Peyer's patch (tissue), 4 donors: Measurements from ENCODE around the gene LANCL3. TPM values are rescaled to one million over a fixed set of nuclear protein-coding genes. Genes with fewer than 3 reads are reported as not detected.

Experiments used
- DNase-seq, 3 donors: peaks; one replicate each; pipeline ENCODE4 v3.0.0-alpha.2; 2017 to 2019
- H3K27ac ChIP-seq, 4 donors: fragments of 200-600 bp; sonication (generic); one replicate each; pipeline ENCODE4 v1.5.1; 2016 to 2019
- H3K27me3 ChIP-seq, 2 donors: fragments of 200-600 bp; sonication (generic); one replicate each; pipeline ENCODE4 v1.5.1; 2019
- H3K36me3 ChIP-seq, 3 donors: fragments of 200-600 bp; sonication (generic); one replicate each; pipeline ENCODE4 v1.5.1; 2016 to 2019
- H3K4me1 ChIP-seq, 4 donors: fragments of 200-600 bp; sonication (generic); one replicate each; pipeline ENCODE4 v1.5.1; 2016 to 2019
- H3K4me3 ChIP-seq, 4 donors: fragments of 200-600 bp; sonication (generic); 1 replicate in 3 of 4; 2 replicates in 1 of 4; pipeline ENCODE4 v1.5.1; 2016 to 2019; ENCODE audit warnings: mild to moderate bottlenecking in 1 of 4
- H3K9me3 ChIP-seq, 4 donors: fragments of 200-600 bp; sonication (generic); one replicate each; pipeline ENCODE4 v1.5.1; 2016 to 2019; ENCODE audit warnings: mild to moderate bottlenecking in 1 of 4
- POLR2A ChIP-seq, 2 donors: fragments of 450-650 bp; IDR thresholded peaks; one replicate each; pipeline ENCODE4 v1.5.1; 2017; ENCODE audit warnings: antibody characterized with exemption in 2 of 2, mild to moderate bottlenecking in 2 of 2, moderate library complexity in 2 of 2
- total RNA-seq, 4 donors: library from RNA; depleted of rRNA; stranded (reverse); fragments of >200 nt; gene quantifications; one replicate each; pipeline ENCODE4 v1.1.0, GENCODE V29; 2016
- TF ChIP-seq, protein P1 (sequence below), 6 experiments: fragments of 450-650 bp in 4 of 6; fragments of 200-600 bp in 2 of 6; sonication (generic) in 1 of 6; IDR thresholded peaks; one replicate each; pipeline ENCODE4 v1.5.1; 2017 to 2019; ENCODE audit warnings: antibody characterized with exemption in 6 of 6, mild to moderate bottlenecking in 3 of 6, moderate library complexity in 1 of 6

LANCL3 gene
- total RNA-seq, 4 donors from 2014 or later = 0.28 to 3.4 (median 0.88) TPM; not detected in 1

DNA sequence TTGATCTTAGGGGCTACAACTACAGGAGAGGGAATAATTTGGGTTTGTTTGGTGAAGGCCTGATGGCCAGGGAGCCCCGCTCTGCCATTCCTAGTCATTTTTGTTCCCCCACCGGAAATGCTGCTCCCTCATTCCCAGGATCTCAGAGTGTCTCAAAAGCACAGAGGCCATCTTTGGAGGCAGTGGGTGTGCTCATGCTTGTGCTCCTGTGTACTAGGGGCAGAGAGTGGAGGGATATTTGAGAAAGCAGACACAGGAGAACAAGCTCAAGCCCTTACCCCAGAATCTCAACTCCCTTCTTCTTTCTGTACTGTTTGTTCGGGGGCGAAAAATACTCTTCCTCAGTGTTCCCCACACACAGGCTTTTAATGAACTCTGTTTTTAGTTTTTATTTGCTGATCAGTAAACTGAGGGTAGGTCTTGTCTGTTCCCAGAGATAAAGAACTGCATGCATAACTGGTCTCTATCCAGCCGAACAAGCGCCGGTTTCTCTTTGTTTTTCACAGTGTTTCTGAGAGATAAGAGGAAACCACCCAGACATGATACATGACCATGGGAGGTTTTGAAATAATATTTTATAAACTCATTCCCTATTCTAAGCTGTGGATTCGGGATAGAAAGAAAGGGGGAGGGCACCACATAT is 81.2 kb downstream of the LANCL3 start:
- Histone ChIP-seq H3K27me3 (no peaks in the 10 kb centered on the region), H3K9me3 (no peaks in the 10 kb centered on the region), H3K4me1 (no peaks in the 10 kb centered on the region), H3K4me3 (no peak overlapping the region), H3K36me3 (no peaks in the 10 kb centered on the region), H3K27ac (no peak overlapping the region)
- no peak for TF ChIP-seq POLR2A (IDR thresholded peaks at IDR 0.05)
- TF ChIP-seq, protein P1, sequence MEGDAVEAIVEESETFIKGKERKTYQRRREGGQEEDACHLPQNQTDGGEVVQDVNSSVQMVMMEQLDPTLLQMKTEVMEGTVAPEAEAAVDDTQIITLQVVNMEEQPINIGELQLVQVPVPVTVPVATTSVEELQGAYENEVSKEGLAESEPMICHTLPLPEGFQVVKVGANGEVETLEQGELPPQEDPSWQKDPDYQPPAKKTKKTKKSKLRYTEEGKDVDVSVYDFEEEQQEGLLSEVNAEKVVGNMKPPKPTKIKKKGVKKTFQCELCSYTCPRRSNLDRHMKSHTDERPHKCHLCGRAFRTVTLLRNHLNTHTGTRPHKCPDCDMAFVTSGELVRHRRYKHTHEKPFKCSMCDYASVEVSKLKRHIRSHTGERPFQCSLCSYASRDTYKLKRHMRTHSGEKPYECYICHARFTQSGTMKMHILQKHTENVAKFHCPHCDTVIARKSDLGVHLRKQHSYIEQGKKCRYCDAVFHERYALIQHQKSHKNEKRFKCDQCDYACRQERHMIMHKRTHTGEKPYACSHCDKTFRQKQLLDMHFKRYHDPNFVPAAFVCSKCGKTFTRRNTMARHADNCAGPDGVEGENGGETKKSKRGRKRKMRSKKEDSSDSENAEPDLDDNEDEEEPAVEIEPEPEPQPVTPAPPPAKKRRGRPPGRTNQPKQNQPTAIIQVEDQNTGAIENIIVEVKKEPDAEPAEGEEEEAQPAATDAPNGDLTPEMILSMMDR (IDR thresholded peaks at IDR 0.05) = no peak
- no peak for DNase-seq

DNA sequence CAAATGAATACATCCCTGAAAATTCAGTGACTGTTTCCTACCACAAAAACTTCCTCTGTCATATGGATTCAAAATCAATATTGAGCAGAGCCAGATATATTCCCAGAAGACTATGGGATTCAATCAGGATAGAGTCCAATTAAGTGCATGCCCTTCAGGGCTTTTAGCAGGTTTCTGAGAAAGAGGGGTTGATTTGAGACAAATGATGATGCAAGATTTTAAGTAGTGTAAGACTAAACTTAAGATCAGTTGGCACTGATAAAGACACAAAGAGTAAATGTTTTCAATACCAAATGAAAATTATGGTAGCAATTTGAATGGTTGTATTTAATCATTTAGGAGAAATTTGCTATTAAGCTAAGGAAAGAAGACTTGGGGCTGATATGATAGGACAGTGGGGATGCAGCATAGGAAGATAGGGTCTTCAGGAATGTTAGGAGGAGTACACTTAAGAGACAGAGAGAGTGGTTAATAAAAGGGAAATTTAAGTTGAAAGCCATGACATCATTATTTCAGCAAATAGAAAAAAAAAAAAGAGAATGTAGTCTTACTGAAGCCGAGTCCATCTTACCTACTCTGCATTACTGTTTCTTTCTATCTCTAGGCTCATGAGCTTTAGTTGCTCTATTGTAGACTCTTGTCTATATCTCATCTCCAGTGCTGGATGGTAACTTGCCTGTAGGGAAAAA is 82.1 kb downstream of the LANCL3 start:
- Histone ChIP-seq H3K4me3 (no peak overlapping the region), H3K9me3 (no peaks in the 10 kb centered on the region), H3K36me3 (no peaks in the 10 kb centered on the region), H3K27ac (no peak overlapping the region), H3K27me3 (no peaks in the 10 kb centered on the region), H3K4me1 (no peaks in the 10 kb centered on the region)
- TF ChIP-seq, protein P1 (IDR thresholded peaks at IDR 0.05) = no peak
- no peak for TF ChIP-seq POLR2A (IDR thresholded peaks at IDR 0.05)
- no peak for DNase-seq

DNA sequence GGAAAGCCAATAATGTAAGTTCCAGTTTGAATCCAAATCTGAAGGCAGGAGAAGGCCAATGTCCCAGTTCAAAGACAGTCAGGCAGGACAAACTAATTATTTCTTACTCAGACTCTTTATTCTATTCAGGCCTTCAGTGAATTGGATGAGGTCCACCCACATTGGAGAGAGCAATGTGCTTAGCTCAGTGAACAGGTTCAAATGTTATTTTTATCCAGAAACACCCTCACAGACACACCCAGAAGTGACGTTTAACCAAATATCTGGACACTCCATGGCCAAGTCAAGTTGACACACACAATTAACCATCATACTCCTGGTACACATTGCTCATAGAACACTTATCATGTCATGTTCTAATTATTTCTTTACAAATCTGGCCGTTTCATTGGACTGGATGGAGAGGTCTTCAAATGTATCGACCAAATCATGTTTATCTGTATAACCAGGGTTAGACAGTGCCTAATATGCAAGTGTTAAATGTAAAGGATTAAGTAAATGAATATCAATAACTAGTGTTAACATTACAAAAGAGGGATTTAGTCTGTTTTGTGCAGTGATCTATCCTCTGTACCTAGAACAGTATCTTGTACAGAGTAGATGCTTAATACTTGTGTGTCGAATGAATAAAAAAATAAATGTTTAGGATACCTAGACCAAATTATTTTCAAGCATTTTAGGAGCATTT is 87.0 kb downstream of the LANCL3 start:
- no peaks in the 10 kb centered on the region for H3K36me3 ChIP-seq
- no peaks in the 10 kb centered on the region for H3K4me1 ChIP-seq
- TF ChIP-seq, protein P1 (IDR thresholded peaks at IDR 0.05) = no peak
- TF ChIP-seq POLR2A (IDR thresholded peaks at IDR 0.05) = no peak
- H3K9me3 ChIP-seq = no peaks in the 10 kb centered on the region
- H3K27me3 ChIP-seq = no peaks in the 10 kb centered on the region
- H3K4me3 ChIP-seq = no peak overlapping the region
- no peak overlapping the region for H3K27ac ChIP-seq
- no peak for DNase-seq

DNA sequence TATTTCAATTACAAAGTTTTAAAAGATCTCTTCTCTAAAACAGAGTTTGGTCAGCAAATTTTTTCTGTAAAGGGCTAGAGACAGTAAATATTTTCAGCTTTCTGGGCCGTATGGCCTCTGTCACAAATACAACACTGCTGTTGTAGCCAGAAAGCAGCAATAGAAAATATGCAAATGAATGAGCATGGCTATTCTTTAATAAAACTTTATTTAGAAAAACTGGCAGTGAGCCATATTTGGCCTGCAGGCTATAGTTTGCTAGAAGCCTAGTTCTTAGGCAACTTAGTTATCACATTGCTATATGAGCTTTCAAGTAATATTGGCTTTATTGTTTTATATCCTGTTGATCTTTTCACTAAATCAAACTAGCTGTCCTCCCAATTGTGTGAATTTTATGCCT is 87.6 kb downstream of the LANCL3 start:
- no peaks in the 10 kb centered on the region for H3K27me3 ChIP-seq
- DNase-seq = no peak
- no peaks in the 10 kb centered on the region for H3K36me3 ChIP-seq
- no peak overlapping the region for H3K4me3 ChIP-seq
- TF ChIP-seq, protein P1 (IDR thresholded peaks at IDR 0.05) = no peak
- no peak for TF ChIP-seq POLR2A (IDR thresholded peaks at IDR 0.05)
- H3K27ac ChIP-seq = no peak overlapping the region
- H3K9me3 ChIP-seq = no peaks in the 10 kb centered on the region
- H3K4me1 ChIP-seq = no peaks in the 10 kb centered on the region

DNA sequence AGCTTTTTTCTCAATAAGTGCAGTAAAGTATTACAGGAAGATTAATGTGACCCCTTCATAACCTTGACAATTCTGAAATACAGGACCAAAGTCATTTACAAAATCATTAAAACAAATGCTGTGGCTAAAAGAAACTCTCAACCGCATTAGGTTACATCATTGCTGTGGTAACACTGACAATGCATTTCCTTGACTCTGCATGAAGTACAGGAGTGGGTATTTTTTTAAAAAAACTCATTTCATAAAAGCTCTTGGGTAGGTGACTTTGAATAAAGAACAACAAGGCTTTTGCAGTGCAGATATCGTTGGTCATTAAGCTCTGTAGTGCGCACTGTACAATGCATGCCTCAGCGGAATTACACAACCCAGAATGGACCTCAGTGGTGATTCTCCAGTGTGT is 90.7 kb downstream of the LANCL3 start:
- no peaks in the 10 kb centered on the region for H3K4me1 ChIP-seq
- H3K27ac ChIP-seq = no peak overlapping the region
- H3K27me3 ChIP-seq = no peaks in the 10 kb centered on the region
- no peak overlapping the region for H3K4me3 ChIP-seq
- H3K36me3 ChIP-seq = no peaks in the 10 kb centered on the region
- no peaks in the 10 kb centered on the region for H3K9me3 ChIP-seq
- no peak for DNase-seq
- TF ChIP-seq, protein P1 (IDR thresholded peaks at IDR 0.05) = no peak
- no peak for TF ChIP-seq POLR2A (IDR thresholded peaks at IDR 0.05)
